Measurements from ENCODE around the gene ECSCR.
"Not testable (repeated sequence)": the region's sequence is repeated elsewhere in the genome, so short reads cannot be mapped to it uniquely, and the experiment has no call there.

Gene ECSCR

DNA sequence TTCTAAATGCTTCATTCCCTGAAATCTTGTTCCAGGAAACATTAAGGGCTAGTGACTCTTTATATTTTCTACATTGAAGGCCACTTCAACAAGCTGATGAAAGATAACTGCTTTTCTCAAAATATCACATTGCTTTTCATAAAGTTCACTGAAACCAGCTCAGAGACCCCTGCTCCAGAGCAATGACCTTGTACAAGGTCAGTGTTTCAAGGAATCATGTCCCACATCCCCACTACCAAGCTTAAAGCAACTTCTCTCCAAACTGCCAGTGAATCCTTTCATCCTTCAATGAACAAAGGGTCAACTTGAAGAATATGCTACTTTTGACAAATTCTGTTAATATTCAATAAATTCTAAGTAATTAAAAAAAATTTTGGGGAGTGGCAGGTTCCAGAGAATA is 46.7 kb downstream of the ECSCR start:
- no peak overlapping the region for H3K27ac ChIP-seq (ENCODE audit: low read length)
- peaks cover 8 to 18% of the 10 kb centered on the region in 2 donors for H3K36me3 ChIP-seq (ENCODE audit: control insufficient read depth in 1 of 2, insufficient read depth in 2 of 2, low read length in 2 of 2)

DNA sequence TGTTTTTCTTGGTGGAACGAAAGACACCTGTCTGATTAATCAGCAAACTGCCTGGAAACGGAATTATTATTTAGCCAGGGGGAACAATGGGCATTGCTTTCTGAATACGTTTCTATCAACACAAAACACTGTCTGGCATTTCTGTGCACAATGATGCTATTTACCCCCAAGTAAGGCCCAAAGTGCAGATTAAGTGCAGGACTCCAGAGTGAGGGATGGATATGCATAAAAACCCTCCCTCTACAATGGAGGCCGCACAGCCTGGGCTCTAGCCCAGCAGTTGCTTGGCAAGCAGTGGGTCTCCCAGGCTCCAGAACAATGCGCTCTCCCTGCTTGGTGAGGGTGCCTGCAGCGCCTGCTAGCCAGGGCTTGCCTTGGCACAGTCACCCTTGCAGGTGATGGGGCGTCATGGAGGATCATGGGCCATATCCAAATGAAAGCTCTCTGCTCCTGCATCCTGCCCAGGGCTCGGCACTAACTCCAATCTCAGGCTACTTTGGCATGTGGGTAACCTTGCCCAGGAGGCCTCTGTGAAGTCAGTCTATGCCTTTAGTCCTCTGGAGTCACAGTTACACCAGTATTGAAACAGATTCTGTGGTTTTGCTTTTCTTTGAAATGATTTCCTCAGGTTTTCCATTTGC is 47.2 kb downstream of the ECSCR start:
- no peak overlapping the region for H3K4me3 ChIP-seq (ENCODE audit: low read depth in 1 of 2, low read length in 2 of 2)
- H3K27me3 ChIP-seq (ENCODE audit: low read depth, low read length) = no peaks in the 10 kb centered on the region
- H3K27ac ChIP-seq (ENCODE audit: low read length) = peak overlapping the region; percentile 65
- H3K4me1 ChIP-seq (ENCODE audit: control insufficient read depth in 1 of 2, insufficient read depth in 2 of 2, low read length in 2 of 2) = peaks cover 10 to 48% of the 10 kb centered on the region in 2 donors
- peaks cover 8 to 18% of the 10 kb centered on the region in 2 donors for H3K36me3 ChIP-seq (ENCODE audit: control insufficient read depth in 1 of 2, insufficient read depth in 2 of 2, low read length in 2 of 2)
- H3K9me3 ChIP-seq (ENCODE audit: control insufficient read depth in 1 of 2, low read length in 2 of 2) = no peaks in the 10 kb centered on the region

More for the DNA sequence above, 46.7 kb downstream of the ECSCR start:
- Histone ChIP-seq H3K9me3 (ENCODE audit: control insufficient read depth in 1 of 2, low read length in 2 of 2) (no peaks in the 10 kb centered on the region), H3K4me1 (ENCODE audit: control insufficient read depth in 1 of 2, insufficient read depth in 2 of 2, low read length in 2 of 2) (peaks cover 10 to 48% of the 10 kb centered on the region in 2 donors), H3K27me3 (ENCODE audit: low read depth, low read length) (no peaks in the 10 kb centered on the region), H3K4me3 (ENCODE audit: low read depth in 1 of 2, low read length in 2 of 2) (no peak overlapping the region)

DNA sequence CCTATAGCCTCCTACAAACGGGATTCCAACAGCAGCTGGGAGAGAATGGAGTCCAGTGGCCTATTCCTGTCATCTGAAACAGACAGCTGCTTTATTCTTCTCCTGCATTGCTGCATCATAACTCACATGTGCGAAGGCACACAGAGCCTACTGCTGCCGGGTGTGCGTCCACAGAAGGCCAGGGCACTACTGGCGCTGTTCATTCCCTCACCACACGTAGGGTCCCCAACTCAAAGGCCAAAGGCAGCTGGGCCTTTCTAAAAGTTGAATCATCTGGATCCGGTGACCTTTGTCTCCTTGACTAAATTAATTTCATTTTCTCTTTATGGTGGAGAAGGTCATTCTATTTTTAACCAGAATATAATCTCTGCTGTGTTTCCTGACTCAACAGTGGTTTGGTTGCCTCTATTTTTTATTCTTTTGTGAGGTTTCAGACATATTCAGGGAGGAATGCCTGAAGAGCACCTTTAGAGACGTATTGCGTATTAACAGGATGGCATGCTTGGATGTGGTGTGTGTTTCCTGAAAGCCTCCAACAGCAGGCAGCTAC is 47.9 kb downstream of the ECSCR start:
- Histone ChIP-seq H3K4me3 (ENCODE audit: low read depth in 1 of 2, low read length in 2 of 2) (no peak overlapping the region), H3K4me1 (ENCODE audit: control insufficient read depth in 1 of 2, insufficient read depth in 2 of 2, low read length in 2 of 2) (peaks cover 10 to 48% of the 10 kb centered on the region in 2 donors), H3K36me3 (ENCODE audit: control insufficient read depth in 1 of 2, insufficient read depth in 2 of 2, low read length in 2 of 2) (peaks cover 8 to 11% of the 10 kb centered on the region in 2 donors), H3K9me3 (ENCODE audit: control insufficient read depth in 1 of 2, low read length in 2 of 2) (no peaks in the 10 kb centered on the region), H3K27me3 (ENCODE audit: low read depth, low read length) (no peaks in the 10 kb centered on the region), H3K27ac (ENCODE audit: low read length) (peak overlapping the region; percentile 65)

DNA sequence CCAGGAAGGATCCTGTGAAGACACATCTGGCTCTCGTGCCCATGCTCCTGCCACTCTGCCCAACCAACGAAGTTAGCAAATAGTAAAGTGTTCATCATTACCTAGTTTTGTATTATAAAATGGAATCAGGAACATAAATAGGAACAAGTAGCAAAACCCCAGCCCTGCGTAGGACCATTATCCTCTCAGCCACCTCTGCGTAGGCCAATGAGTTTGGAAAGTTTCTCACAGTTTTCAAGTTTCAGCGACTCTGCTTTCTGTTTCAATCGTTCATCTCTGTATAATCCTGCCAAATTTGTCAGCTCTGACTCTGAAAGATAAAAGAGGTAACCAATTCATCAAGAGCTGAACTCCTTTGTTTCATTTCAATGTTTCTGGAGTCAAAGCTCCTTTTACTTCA is 48.6 kb downstream of the ECSCR start:
- Histone ChIP-seq H3K36me3 (ENCODE audit: control insufficient read depth in 1 of 2, insufficient read depth in 2 of 2, low read length in 2 of 2) (peaks cover under 1 to 6% of the 10 kb centered on the region in 2 donors), H3K9me3 (ENCODE audit: control insufficient read depth in 1 of 2, low read length in 2 of 2) (no peaks in the 10 kb centered on the region), H3K27me3 (ENCODE audit: low read depth, low read length) (no peaks in the 10 kb centered on the region), H3K27ac (ENCODE audit: low read length) (peak overlapping the region; percentile 65), H3K4me3 (ENCODE audit: low read depth in 1 of 2, low read length in 2 of 2) (no peak overlapping the region), H3K4me1 (ENCODE audit: control insufficient read depth in 1 of 2, insufficient read depth in 2 of 2, low read length in 2 of 2) (peaks cover 10 to 48% of the 10 kb centered on the region in 2 donors)

DNA sequence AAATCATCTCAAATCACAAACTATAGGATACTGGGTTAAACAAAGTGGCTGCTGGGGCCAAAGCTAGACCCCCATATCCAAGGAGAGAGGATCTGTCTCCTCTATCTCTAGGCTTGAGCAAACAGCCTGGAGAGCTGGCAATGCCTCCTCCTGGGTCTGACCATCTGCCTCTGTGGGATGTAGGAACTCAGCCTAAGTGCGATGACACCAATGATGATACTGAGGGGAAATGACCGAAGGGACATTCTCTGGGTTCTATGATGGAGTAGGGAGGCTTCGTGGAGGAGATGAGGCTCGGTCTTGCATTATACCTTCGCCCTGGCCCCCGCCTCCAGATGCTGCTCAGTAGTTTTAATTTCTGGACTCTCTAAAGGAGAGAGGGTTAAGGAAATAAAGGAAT is 49.4 kb downstream of the ECSCR start:
- H3K4me3 ChIP-seq (ENCODE audit: low read depth in 1 of 2, low read length in 2 of 2) = no peak overlapping the region
- H3K27ac ChIP-seq (ENCODE audit: low read length) = no peak overlapping the region
- H3K9me3 ChIP-seq (ENCODE audit: control insufficient read depth in 1 of 2, low read length in 2 of 2) = no peaks in the 10 kb centered on the region
- H3K4me1 ChIP-seq (ENCODE audit: control insufficient read depth in 1 of 2, insufficient read depth in 2 of 2, low read length in 2 of 2) = peaks cover 10 to 42% of the 10 kb centered on the region in 2 donors
- no peaks in the 10 kb centered on the region for H3K27me3 ChIP-seq (ENCODE audit: low read depth, low read length)
- H3K36me3 ChIP-seq (ENCODE audit: control insufficient read depth in 1 of 2, insufficient read depth in 2 of 2, low read length in 2 of 2) = peaks cover 0 to 6% of the 10 kb centered on the region in 2 donors

DNA sequence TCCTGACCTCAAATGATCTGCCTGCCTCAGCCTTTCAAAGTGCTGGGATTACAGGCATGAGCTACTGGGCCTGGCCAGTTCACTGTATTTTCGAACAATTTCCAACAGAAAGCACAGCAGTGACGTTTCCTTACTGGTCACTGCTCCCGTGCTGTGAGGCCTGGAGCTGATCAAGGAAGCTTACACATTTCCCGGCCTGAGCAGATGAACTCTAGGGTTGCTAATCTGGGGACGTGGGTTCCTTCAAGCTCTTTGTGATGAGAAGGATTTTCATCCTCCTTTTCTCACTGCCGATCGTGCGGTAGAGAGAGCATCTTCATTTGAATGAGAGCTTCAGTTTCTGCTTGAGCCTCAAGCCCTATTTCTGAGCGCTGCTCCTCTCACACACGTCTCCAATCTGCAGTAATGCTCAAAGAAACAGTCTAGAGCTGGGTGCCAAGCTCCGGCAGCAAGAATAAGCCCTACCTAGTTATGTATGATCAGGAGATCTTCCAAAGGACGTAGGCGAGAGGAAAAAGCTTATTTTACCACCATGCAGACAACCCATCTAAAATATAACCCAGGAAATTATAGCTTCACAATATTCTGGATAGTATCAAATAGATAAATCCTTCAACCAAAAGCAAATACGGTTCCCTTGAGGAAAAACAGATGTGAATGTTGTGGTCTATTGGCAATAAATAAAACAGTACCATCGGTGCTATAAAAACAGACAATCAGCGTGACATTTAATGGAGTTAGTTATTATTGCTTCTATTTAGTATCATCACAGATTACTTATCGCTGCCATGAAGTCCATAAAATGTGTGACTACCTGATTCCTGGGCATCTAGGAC is 51.3 kb downstream of the ECSCR start:
- Histone ChIP-seq H3K4me1 (ENCODE audit: control insufficient read depth in 1 of 2, insufficient read depth in 2 of 2, low read length in 2 of 2) (peaks cover 10 to 23% of the 10 kb centered on the region in 2 donors), H3K4me3 (ENCODE audit: low read depth in 1 of 2, low read length in 2 of 2) (no peak overlapping the region), H3K27ac (ENCODE audit: low read length) (no peak overlapping the region), H3K9me3 (ENCODE audit: control insufficient read depth in 1 of 2, low read length in 2 of 2) (no peaks in the 10 kb centered on the region), H3K36me3 (ENCODE audit: control insufficient read depth in 1 of 2, insufficient read depth in 2 of 2, low read length in 2 of 2) (peaks cover 0 to 6% of the 10 kb centered on the region in 2 donors), H3K27me3 (ENCODE audit: low read depth, low read length) (no peaks in the 10 kb centered on the region)

DNA sequence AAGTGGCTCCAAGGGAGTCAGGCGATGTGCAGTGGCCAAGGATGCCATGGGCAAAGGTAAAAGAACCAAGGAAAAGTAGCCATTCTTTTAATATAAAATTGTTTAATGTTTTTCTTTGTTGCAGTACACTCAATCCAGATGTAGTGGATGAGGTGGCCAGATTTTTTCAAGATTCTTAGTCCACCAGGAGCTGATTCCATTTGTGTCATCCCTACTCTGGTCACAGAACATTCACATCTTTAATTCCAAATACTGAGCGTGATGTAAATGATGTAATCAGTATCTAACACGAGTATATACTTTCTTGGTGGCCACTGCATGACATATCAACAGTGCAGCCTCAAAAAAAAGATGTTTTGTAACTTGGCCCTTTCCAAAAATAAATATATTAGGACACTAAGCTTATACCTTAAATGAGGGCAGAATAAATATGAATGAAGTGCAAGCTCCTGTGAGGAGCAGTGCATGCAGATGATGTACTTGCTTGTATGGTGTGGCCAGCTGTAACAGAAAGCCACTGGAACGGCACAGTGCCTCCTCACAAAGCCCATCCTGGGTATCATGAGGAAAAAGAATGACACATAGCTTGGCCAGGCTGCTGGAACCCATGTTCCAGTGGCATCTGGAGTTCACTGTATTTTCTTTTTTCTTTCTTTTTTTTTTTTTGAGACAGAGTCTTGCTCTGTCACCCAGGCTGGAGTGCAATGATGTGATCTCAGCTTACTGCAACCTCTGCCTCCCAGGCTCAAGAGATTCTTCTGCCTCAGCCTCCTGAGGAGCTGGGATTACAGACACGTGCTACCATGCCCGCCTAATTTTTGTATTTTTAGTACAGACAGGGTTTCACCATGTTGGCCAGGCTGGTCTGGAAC is 52.2 kb downstream of the ECSCR start:
- no peak overlapping the region for H3K4me3 ChIP-seq (ENCODE audit: low read depth in 1 of 2, low read length in 2 of 2)
- no peak overlapping the region for H3K27ac ChIP-seq (ENCODE audit: low read length)
- no peaks in the 10 kb centered on the region for H3K9me3 ChIP-seq (ENCODE audit: control insufficient read depth in 1 of 2, low read length in 2 of 2)
- H3K27me3 ChIP-seq (ENCODE audit: low read depth, low read length) = no peaks in the 10 kb centered on the region
- peaks cover 0 to 6% of the 10 kb centered on the region in 2 donors for H3K36me3 ChIP-seq (ENCODE audit: control insufficient read depth in 1 of 2, insufficient read depth in 2 of 2, low read length in 2 of 2)
- H3K4me1 ChIP-seq (ENCODE audit: control insufficient read depth in 1 of 2, insufficient read depth in 2 of 2, low read length in 2 of 2) = peaks cover 10 to 14% of the 10 kb centered on the region in 2 donors

DNA sequence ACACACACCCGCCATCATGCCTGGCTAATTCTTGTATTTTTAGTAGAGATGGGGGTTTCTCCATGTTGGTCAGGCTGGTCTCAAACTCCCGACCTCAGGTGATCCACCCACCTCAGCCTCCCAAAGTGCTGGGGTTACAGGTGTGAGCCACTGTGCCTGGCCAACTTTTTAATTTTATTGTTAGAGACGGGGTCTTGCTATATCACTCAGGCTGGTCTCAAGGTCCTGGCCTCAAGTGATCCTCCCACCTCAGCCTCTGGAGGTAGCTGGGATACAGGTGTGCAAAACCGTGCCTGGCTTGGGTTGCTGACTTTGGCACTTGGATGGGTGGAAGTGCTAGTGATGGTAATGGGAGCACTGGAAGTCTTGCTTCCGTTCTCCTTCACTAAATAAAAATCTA is 53.4 kb downstream of the ECSCR start:
- H3K27ac ChIP-seq (ENCODE audit: low read length) = not testable (repeated sequence)

DNA sequence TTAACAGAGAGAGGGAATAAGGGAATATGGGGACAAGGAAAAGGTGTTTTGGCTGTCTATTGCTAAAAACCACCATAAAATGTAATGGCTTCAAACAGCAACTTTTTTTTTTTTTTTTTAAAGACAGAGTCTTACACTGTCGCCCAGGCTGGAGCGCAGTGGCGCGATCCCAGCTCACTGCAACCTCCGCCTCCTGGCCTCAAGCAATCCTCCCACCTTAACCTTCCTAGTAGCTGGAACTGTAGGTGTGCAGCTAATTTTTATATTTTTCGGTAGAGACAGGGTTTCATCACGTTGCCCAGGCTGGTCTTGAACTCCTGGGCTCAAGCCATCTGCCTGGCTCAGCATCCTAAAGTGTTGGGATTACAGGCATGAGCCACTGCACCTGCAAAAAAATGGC is 54.4 kb downstream of the ECSCR start:
- peaks cover 5 to 8% of the 10 kb centered on the region in 2 donors for H3K4me1 ChIP-seq (ENCODE audit: control insufficient read depth in 1 of 2, insufficient read depth in 2 of 2, low read length in 2 of 2)
- no peak overlapping the region for H3K4me3 ChIP-seq (ENCODE audit: low read depth in 1 of 2, low read length in 2 of 2)
- H3K27ac ChIP-seq (ENCODE audit: low read length) = no peak overlapping the region
- peaks cover 0 to 4% of the 10 kb centered on the region in 2 donors for H3K36me3 ChIP-seq (ENCODE audit: control insufficient read depth in 1 of 2, insufficient read depth in 2 of 2, low read length in 2 of 2)
- H3K27me3 ChIP-seq (ENCODE audit: low read depth, low read length) = no peaks in the 10 kb centered on the region
- H3K9me3 ChIP-seq (ENCODE audit: control insufficient read depth in 1 of 2, low read length in 2 of 2) = no peaks in the 10 kb centered on the region

More for the DNA sequence above, 53.4 kb downstream of the ECSCR start:
- H3K27me3 ChIP-seq (ENCODE audit: low read depth, low read length); H3K9me3 ChIP-seq (ENCODE audit: control insufficient read depth in 1 of 2, low read length in 2 of 2); H3K36me3 ChIP-seq (ENCODE audit: control insufficient read depth in 1 of 2, insufficient read depth in 2 of 2, low read length in 2 of 2); H3K4me1 ChIP-seq (ENCODE audit: control insufficient read depth in 1 of 2, insufficient read depth in 2 of 2, low read length in 2 of 2); H3K4me3 ChIP-seq (ENCODE audit: low read depth in 1 of 2, low read length in 2 of 2): not testable (repeated sequence)

DNA sequence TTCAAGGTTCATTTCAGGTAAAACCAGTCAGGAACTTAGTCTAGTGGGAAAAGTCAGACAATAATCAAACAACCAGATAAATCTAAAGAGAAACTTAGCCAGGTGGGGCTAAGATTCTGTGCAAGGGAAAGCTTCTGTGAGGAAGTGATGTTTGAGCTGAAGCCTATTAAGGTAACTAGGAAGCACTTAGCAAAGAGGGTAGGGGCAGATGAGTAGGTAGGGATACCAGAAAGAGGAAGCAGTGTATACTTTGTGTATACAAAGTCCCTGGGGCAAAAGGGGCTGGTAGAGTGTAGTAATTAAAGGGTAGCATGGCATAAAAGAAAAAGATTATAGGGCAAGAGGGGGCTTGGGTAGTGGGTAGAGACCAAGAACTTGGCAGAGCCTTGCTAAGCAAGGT is 55.0 kb downstream of the ECSCR start:
- no peaks in the 10 kb centered on the region for H3K9me3 ChIP-seq (ENCODE audit: control insufficient read depth in 1 of 2, low read length in 2 of 2)
- H3K4me3 ChIP-seq (ENCODE audit: low read depth in 1 of 2, low read length in 2 of 2) = no peak overlapping the region
- H3K4me1 ChIP-seq (ENCODE audit: control insufficient read depth in 1 of 2, insufficient read depth in 2 of 2, low read length in 2 of 2) = peaks cover 5 to 12% of the 10 kb centered on the region in 2 donors
- no peak overlapping the region for H3K27ac ChIP-seq (ENCODE audit: low read length)
- H3K36me3 ChIP-seq (ENCODE audit: control insufficient read depth in 1 of 2, insufficient read depth in 2 of 2, low read length in 2 of 2) = peaks cover 0 to 4% of the 10 kb centered on the region in 2 donors
- H3K27me3 ChIP-seq (ENCODE audit: low read depth, low read length) = no peaks in the 10 kb centered on the region

DNA sequence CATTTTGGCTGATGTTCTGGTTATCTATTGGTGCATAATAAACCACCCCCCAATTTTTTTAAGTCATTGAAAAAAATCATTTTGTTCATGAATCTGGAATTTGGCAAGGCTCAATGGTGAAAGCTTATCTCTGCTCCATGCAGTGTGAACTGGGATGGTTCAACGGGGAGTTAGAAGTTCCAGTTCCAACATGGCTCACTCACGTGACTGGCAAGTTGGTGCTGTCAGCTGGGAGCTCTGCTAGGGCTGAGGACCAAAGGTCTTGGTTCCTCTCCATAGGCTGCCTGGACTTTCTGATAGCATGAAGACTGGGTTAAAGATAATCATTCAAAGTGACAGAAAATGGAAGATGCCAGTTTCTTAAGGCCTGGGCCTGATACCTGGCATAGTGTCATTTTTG is 55.6 kb downstream of the ECSCR start:
- Histone ChIP-seq H3K9me3 (ENCODE audit: control insufficient read depth in 1 of 2, low read length in 2 of 2) (no peaks in the 10 kb centered on the region), H3K36me3 (ENCODE audit: control insufficient read depth in 1 of 2, insufficient read depth in 2 of 2, low read length in 2 of 2) (peaks cover 0 to 4% of the 10 kb centered on the region in 2 donors), H3K27ac (ENCODE audit: low read length) (no peak overlapping the region), H3K4me1 (ENCODE audit: control insufficient read depth in 1 of 2, insufficient read depth in 2 of 2, low read length in 2 of 2) (peaks cover 5 to 12% of the 10 kb centered on the region in 2 donors), H3K4me3 (ENCODE audit: low read depth in 1 of 2, low read length in 2 of 2) (no peak overlapping the region), H3K27me3 (ENCODE audit: low read depth, low read length) (no peaks in the 10 kb centered on the region)
